ENCODE measurements around the gene GADD45A. TPM values are rescaled to one million over a fixed set of nuclear protein-coding genes. Genes with fewer than 3 reads are reported as not detected.

The GADD45A gene
- total and polyA plus RNA-seq, 9 of the 15 experiments (the other 6 are each of a cell fraction or from before 2014, with no cell fraction given), result 21.3 to 156 (median 62.1) TPM

GRCh38 chr1:67686267-67687197 is 1.5 kb downstream of the GADD45A start (continued):
- TF ChIP-seq GMEB1 (CRISPR knock-in tag; IDR thresholded peaks at IDR 0.05) (no peak), ZBTB1 (CRISPR knock-in tag; IDR thresholded peaks at IDR 0.05; ENCODE audit: borderline replicate concordance, low read depth) (0 out of 2 replicates have a peak, but pooled peaks have one; percentile 72), TAF7 (tag; IDR thresholded peaks at IDR 0.05) (peak; percentile 33; the same call in 1 of the 2 replicates), ELF1 (tag; IDR thresholded peaks at IDR 0.05) (peak; percentile 40; the same call in 1 of the 2 replicates), NCOA6 (IDR thresholded peaks at IDR 0.05) (no peak), ZFPM2 (CRISPR knock-in tag; IDR thresholded peaks at IDR 0.05) (no peak), PYGO2 (tag; IDR thresholded peaks at IDR 0.05) (0 out of 2 replicates have a peak, but pooled peaks have one; percentile 55), ZBTB26 (CRISPR knock-in tag; IDR thresholded peaks at IDR 0.05) (no peak), ZNF445 (CRISPR knock-in tag; IDR thresholded peaks at IDR 0.05; ENCODE audit: low read depth) (peak; percentile 9; the same call in 1 of the 2 replicates), RFX7 (CRISPR knock-in tag; IDR thresholded peaks at IDR 0.05) (no peak), ZBTB17 (CRISPR knock-in tag; IDR thresholded peaks at IDR 0.05) (no peak; the same call in 1 of the 2 replicates), ZNF75A (CRISPR knock-in tag; IDR thresholded peaks at IDR 0.05) (no peak), SMAD4 (CRISPR knock-in tag; conservative IDR thresholded peaks at IDR 0.05) (peak; percentile 91), ASH1L (IDR thresholded peaks at IDR 0.05; ENCODE audit: borderline replicate concordance, low read depth, partially characterized antibody) (no peak), ZNF12 (CRISPR knock-in tag; IDR thresholded peaks at IDR 0.05) (no peak; the same call in 1 of the 2 replicates), FOXK1 (CRISPR knock-in tag; IDR thresholded peaks at IDR 0.05; ENCODE audit: borderline replicate concordance) (peak; percentile 89), PRMT5 (CRISPR knock-in tag; IDR thresholded peaks at IDR 0.05) (no peak), NR2C1 (IDR thresholded peaks at IDR 0.05) (no peak), NR2C1 (tag; IDR thresholded peaks at IDR 0.05) (0 out of 2 replicates have a peak, but pooled peaks have one; percentile 18), XRCC4 (IDR thresholded peaks at IDR 0.05; ENCODE audit: extremely low read depth, insufficient read depth, insufficient read length) (no peak), CCAR2 (IDR thresholded peaks at IDR 0.05; ENCODE audit: low read depth, low read length) (no peak), CEBPG (CRISPR knock-in tag; IDR thresholded peaks at IDR 0.05) (peak; percentile 95), CEBPG (tag; conservative IDR thresholded peaks at IDR 0.05 in 1 of 2, IDR thresholded peaks at IDR 0.05 in 1 of 2) (peak; percentile 61 to 96), PHF21A (IDR thresholded peaks at IDR 0.05; ENCODE audit: borderline replicate concordance, low read depth) (peak; percentile 63; the same call in 1 of the 2 replicates), EP300 (IDR thresholded peaks at IDR 0.05; ENCODE audit: low read length) (peak; percentile 95), IFI16 (CRISPR knock-in tag; IDR thresholded peaks at IDR 0.05) (no peak), FOXK2 (conservative IDR thresholded peaks at IDR 0.05 in 1 of 2, IDR thresholded peaks at IDR 0.05 in 1 of 2; ENCODE audit: low read depth in 2 of 2) (no peak), TSC22D4 (tag; IDR thresholded peaks at IDR 0.05) (no peak)
